Thyroid gland (tissue), 4 donors: ENCODE results near the gene DYNLT5. TPM values are rescaled to one million over a fixed set of nuclear protein-coding genes. Genes with fewer than 3 reads are reported as not detected.
"Not testable (repeated sequence)": the region's sequence is repeated elsewhere in the genome, so short reads cannot be mapped to it uniquely, and the experiment has no call there.

ENCODE experiments used
- DNase-seq, 2 donors: peaks; one replicate each; pipeline ENCODE4 v3.0.0-alpha.2; 2019
- H3K27ac ChIP-seq, 3 donors: fragments of 200-600 bp; sonication (generic); 1 replicate in 2 of 3; 2 replicates in 1 of 3; pipeline ENCODE4 v1.5.1; 2016 to 2019; ENCODE audit warnings: mild to moderate bottlenecking in 1 of 3, moderate library complexity in 1 of 3
- H3K27me3 ChIP-seq: fragments of 200-600 bp; sonication (generic); one replicate; pipeline ENCODE4 v1.5.1; 2019
- H3K36me3 ChIP-seq, 2 donors: fragments of 200-600 bp; sonication (generic); one replicate each; pipeline ENCODE4 v1.5.1; 2016 to 2019
- H3K4me1 ChIP-seq, 2 donors: fragments of 200-600 bp; sonication (generic); one replicate each; pipeline ENCODE4 v1.5.1; 2017 to 2019
- H3K4me3 ChIP-seq, 3 donors: fragments of 200-600 bp; sonication (generic); replicated peaks in 1 of 3; 1 replicate in 2 of 3; 2 replicates in 1 of 3; pipeline ENCODE4 v1.5.1; 2016; ENCODE audit warnings: mild to moderate bottlenecking in 1 of 3
- H3K9me3 ChIP-seq: fragments of 200-600 bp; sonication (generic); one replicate; pipeline ENCODE4 v1.5.1; 2017
- CTCF ChIP-seq, 6 experiments: fragments of 200-600 bp in 3 of 6; fragments of 450-650 bp in 3 of 6; sonication (generic) in 3 of 6; IDR thresholded peaks; one replicate each; pipeline ENCODE4 v1.5.1; 2016 to 2019; ENCODE audit warnings: antibody characterized with exemption in 6 of 6, mild to moderate bottlenecking in 2 of 6, inconsistent platforms in 1 of 6, moderate library complexity in 1 of 6
- POLR2A ChIP-seq, 2 donors: fragments of 450-650 bp; IDR thresholded peaks; one replicate each; pipeline ENCODE4 v1.6.1; 2017; ENCODE audit warnings: antibody characterized with exemption in 2 of 2, mild to moderate bottlenecking in 2 of 2, moderate library complexity in 1 of 2
- whole genome bisulfite sequencing, 2 donors: methylation state at CpG; one replicate each; pipeline ENCODE4 v1.1.5; 2017; 5-methylcytosine and 5-hydroxymethylcytosine counted together
- intact Hi-C: fragments of 100-400 bp; cut with DNase I; formaldehyde crosslinking; loops from one replicate; pipeline ENCODE4 v1.15.1; 2023
- total RNA-seq, 4 donors: library from RNA; depleted of rRNA; stranded (reverse); fragments of >200 nt; gene quantifications; one replicate each; pipeline ENCODE4 v1.2.3, GENCODE V29; 2016

DYNLT5 gene
- total RNA-seq, 4 donors from 2014 or later = 1.7 to 4.7 (median 3.0) TPM; not detected in 1

GRCh38 chr1:66779475-66780078 lies 27.3 kb downstream of the DYNLT5 start:
- no peak for TF ChIP-seq POLR2A (IDR thresholded peaks at IDR 0.05)
- TF ChIP-seq CTCF (IDR thresholded peaks at IDR 0.05) = no peak
- H3K4me3 ChIP-seq = no peak overlapping the region
- no peak overlapping the region for H3K27ac ChIP-seq
- 79 to 81% methylated on average over 2 of the region's 2 CpGs for WGBS, 2 donors
- no peaks in the 10 kb centered on the region for H3K36me3 ChIP-seq
- H3K9me3 ChIP-seq = no peaks in the 10 kb centered on the region
- no peaks in the 10 kb centered on the region for H3K4me1 ChIP-seq
- no peak for DNase-seq
- intact Hi-C loops = no loop called here
- no peaks in the 10 kb centered on the region for H3K27me3 ChIP-seq

DNA sequence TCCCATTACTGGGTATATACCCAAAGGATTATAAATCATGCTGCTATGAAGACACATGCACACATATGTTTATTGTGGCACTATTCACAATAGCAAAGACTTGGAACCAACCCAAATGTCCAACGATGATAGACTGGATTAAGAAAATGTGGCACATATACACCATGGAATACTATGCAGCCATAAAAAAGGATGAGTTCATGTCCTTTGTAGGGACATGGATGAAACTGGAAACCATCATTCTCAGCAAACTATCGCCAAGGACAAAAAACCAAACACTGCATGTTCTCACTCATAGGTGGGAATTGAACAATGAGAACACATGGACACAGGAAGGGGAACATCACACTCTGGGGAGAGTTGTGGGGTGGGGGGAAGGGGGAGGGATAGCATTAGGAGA lies 33.5 kb downstream of the DYNLT5 start:
- H3K9me3 ChIP-seq, H3K4me3 ChIP-seq, H3K27ac ChIP-seq, H3K36me3 ChIP-seq, intact Hi-C loops, H3K27me3 ChIP-seq, DNase-seq, H3K4me1 ChIP-seq: not testable (repeated sequence)
- WGBS, 2 donors = 83 to 85% methylated on average over 2 of the region's 2 CpGs

DNA sequence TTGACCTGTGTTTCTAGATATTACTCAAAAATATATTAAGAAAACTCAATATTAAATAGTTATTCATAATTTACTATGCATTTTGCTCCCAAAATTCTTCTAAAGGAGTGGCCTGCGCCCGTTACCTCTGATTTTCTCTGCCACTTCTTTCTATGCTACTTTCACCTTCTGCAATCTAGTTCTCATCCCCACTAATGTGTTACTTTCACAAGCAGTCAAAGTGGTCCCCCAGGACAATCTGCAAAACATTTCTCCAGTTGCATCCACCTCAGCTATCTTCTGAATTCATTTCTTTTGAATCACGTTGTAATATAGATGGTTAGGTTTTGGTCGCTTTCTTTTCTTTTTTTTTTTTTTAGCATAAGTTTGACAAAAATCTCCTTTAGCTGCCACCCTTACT lies 35.4 kb downstream of the DYNLT5 start:
- H3K4me3 ChIP-seq = no peak overlapping the region
- H3K4me1 ChIP-seq = no peaks in the 10 kb centered on the region
- DNase-seq = no peak
- intact Hi-C loops = no loop called here
- H3K36me3 ChIP-seq = no peaks in the 10 kb centered on the region
- H3K27ac ChIP-seq = no peak overlapping the region
- TF ChIP-seq POLR2A (IDR thresholded peaks at IDR 0.05) (no peak), CTCF (IDR thresholded peaks at IDR 0.05) (no peak)
- no peaks in the 10 kb centered on the region for H3K27me3 ChIP-seq
- 83 to 88% methylated on average over 4 of the region's 4 CpGs for WGBS, 2 donors
- no peaks in the 10 kb centered on the region for H3K9me3 ChIP-seq

DNA sequence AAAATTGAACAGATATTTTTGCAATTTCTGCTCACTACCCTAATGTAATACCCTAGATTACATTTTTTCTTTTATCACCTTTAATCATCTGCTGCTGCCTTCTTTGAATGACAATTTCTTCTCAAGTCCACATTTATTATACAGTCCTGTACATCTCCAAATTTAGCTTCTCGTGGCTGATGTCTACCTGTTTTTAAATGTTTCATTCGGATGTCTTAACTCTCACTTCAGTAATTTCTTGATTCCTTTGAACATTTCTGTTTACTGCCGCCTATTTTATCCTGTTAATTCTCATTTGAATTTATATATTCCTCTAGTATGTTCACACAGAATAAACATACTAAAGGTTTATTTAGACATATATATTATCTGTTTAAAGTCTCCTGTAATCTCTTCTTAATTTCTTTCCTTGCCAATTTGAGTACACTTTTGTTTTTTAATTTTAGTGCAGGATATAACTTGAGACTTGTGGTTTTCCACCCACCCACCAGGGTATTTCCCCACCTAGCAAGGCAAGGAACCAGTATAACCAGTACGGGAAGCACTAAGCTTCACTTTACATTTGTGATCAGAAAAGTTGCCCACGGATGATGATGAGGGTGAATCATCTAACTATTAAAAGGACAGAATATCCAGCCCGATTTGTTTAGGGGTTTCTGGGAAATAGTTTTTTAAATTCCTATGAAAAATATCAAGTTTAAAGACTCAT lies 36.1 kb downstream of the DYNLT5 start:
- 75 to 82% methylated on average over 6 of the region's 6 CpGs for WGBS, 2 donors
- Histone ChIP-seq H3K4me3 (no peak overlapping the region), H3K4me1 (no peaks in the 10 kb centered on the region), H3K27ac (no peak overlapping the region), H3K36me3 (no peaks in the 10 kb centered on the region), H3K27me3 (no peaks in the 10 kb centered on the region), H3K9me3 (no peaks in the 10 kb centered on the region)
- TF ChIP-seq POLR2A (IDR thresholded peaks at IDR 0.05) (no peak), CTCF (IDR thresholded peaks at IDR 0.05) (no peak)
- intact Hi-C loops = no loop called here
- DNase-seq = no peak

GRCh38 chr1:66791621-66792610 lies 39.7 kb downstream of the DYNLT5 start:
- Histone ChIP-seq H3K27ac (no peak overlapping the region), H3K9me3 (no peaks in the 10 kb centered on the region), H3K27me3 (no peaks in the 10 kb centered on the region), H3K4me1 (no peaks in the 10 kb centered on the region), H3K4me3 (no peak overlapping the region), H3K36me3 (no peaks in the 10 kb centered on the region)
- no peak for DNase-seq
- intact Hi-C loops = no loop called here
- WGBS, 2 donors = 90 to 94% methylated on average over 5 of the region's 5 CpGs
- TF ChIP-seq POLR2A (IDR thresholded peaks at IDR 0.05) (no peak), CTCF (IDR thresholded peaks at IDR 0.05) (no peak)

GRCh38 chr1:66795839-66796238 lies 43.6 kb downstream of the DYNLT5 start:
- H3K4me3 ChIP-seq, H3K4me1 ChIP-seq, H3K36me3 ChIP-seq, H3K27ac ChIP-seq, DNase-seq, H3K9me3 ChIP-seq, intact Hi-C loops, H3K27me3 ChIP-seq: not testable (repeated sequence)
- WGBS, 2 donors = 93 to 100% methylated on average over 2 of the region's 2 CpGs
